ENCODE measurements around the gene HLF. TPM values are rescaled to one million over a fixed set of nuclear protein-coding genes. Genes with fewer than 3 reads are reported as not detected.

The HLF gene
- total and polyA plus RNA-seq, 2 of the 4 experiments (the other 2 are of a cell fraction), result 0.18 TPM; not detected in 1

GRCh38 chr17:55279203-55279602 is 14.4 kb downstream of the HLF start:
- ChIA-PET POLR2A (ENCODE audit: unreplicated experiment) (no interaction called here), CTCF (no interaction called here)
- H4K8ac ChIP-seq (ENCODE audit: low read depth in 2 of 2, low read length in 2 of 2), result no peak overlapping the region
- no peak overlapping the region for H4K5ac ChIP-seq (ENCODE audit: low read depth, low read length)
- no peak overlapping the region for H2AK5ac ChIP-seq (ENCODE audit: low read depth, low read length)
- H3K56ac ChIP-seq (ENCODE audit: extremely low read depth, insufficient read depth, low read length), result no peak overlapping the region
- in situ Hi-C loops (cut with MboI; ENCODE audit: low sequenced_read_pairs) (no loop called here), dilution Hi-C loops (cut with HindIII; ENCODE audit: low sequenced_read_pairs, unreplicated experiment) (no loop called here), intact Hi-C loops (cut with micrococcal nuclease) (no loop called here)
- no peaks in the 10 kb centered on the region for H3K4me1 ChIP-seq (ENCODE audit: control insufficient read depth, insufficient read depth, low read length)
- no peak overlapping the region for H3K23ac ChIP-seq (ENCODE audit: low read depth, low read length)
- TF ChIP-seq CHD1 (IDR thresholded peaks at IDR 0.05; ENCODE audit: low read depth, low read length), result no peak
- no peak for TF ChIP-seq MAFK (IDR thresholded peaks at IDR 0.05; ENCODE audit: low read depth, low read length)
- no peak for TF ChIP-seq RCOR1 (IDR thresholded peaks at IDR 0.05; ENCODE audit: insufficient replicate concordance, low read length)
- no peak for TF ChIP-seq BHLHE40 (IDR thresholded peaks at IDR 0.05; ENCODE audit: low read depth, low read length)
- TF ChIP-seq ELK1 (IDR thresholded peaks at IDR 0.05; ENCODE audit: borderline replicate concordance, low read depth, low read length), result no peak
- TF ChIP-seq FOS (IDR thresholded peaks at IDR 0.05; ENCODE audit: low read depth, low read length), result no peak
- TF ChIP-seq POLR2A (IDR thresholded peaks at IDR 0.05; ENCODE audit: low read depth, low read length), result no peak
- no peak for TF ChIP-seq SMC3 (IDR thresholded peaks at IDR 0.05; ENCODE audit: low read depth, low read length)
- TF ChIP-seq, protein P1, sequence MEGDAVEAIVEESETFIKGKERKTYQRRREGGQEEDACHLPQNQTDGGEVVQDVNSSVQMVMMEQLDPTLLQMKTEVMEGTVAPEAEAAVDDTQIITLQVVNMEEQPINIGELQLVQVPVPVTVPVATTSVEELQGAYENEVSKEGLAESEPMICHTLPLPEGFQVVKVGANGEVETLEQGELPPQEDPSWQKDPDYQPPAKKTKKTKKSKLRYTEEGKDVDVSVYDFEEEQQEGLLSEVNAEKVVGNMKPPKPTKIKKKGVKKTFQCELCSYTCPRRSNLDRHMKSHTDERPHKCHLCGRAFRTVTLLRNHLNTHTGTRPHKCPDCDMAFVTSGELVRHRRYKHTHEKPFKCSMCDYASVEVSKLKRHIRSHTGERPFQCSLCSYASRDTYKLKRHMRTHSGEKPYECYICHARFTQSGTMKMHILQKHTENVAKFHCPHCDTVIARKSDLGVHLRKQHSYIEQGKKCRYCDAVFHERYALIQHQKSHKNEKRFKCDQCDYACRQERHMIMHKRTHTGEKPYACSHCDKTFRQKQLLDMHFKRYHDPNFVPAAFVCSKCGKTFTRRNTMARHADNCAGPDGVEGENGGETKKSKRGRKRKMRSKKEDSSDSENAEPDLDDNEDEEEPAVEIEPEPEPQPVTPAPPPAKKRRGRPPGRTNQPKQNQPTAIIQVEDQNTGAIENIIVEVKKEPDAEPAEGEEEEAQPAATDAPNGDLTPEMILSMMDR (conservative IDR thresholded peaks at IDR 0.05; ENCODE audit: low read depth, low read length), result no peak
- no peak for TF ChIP-seq RAD21 (IDR thresholded peaks at IDR 0.05; ENCODE audit: low read length)
- TF ChIP-seq USF2 (IDR thresholded peaks at IDR 0.05; ENCODE audit: low read depth, low read length), result no peak
- TF ChIP-seq MXI1 (IDR thresholded peaks at IDR 0.05; ENCODE audit: borderline replicate concordance, low read depth, low read length), result no peak
- TF ChIP-seq RFX5 (IDR thresholded peaks at IDR 0.05; ENCODE audit: low read depth, low read length), result no peak
- TF ChIP-seq NFE2L2 (IDR thresholded peaks at IDR 0.05; ENCODE audit: low read depth, low read length), result no peak
- TF ChIP-seq CEBPB (IDR thresholded peaks at IDR 0.05; ENCODE audit: low read depth, low read length), result no peak
- TF ChIP-seq MAZ (IDR thresholded peaks at IDR 0.05; ENCODE audit: borderline replicate concordance, low read depth, low read length), result no peak
- H3K79me1 ChIP-seq (ENCODE audit: low read depth in 1 of 2, low read length in 2 of 2), result no peaks in the 10 kb centered on the region
- no peaks in the 10 kb centered on the region for H3K36me3 ChIP-seq (ENCODE audit: control insufficient read depth, insufficient read depth, low read length)
- no peak overlapping the region for H2AK9ac ChIP-seq (replicated peaks; ENCODE audit: low read depth, low read length, poor library complexity)
- ATAC-seq (ENCODE audit: low read depth) (no peak), DNase-seq (no peak)
- H3K9ac ChIP-seq (ENCODE audit: low read depth, low read length), result no peak overlapping the region
- H2BK5ac ChIP-seq (ENCODE audit: low read depth, low read length, poor library complexity, severe bottlenecking), result no peak overlapping the region
- no peak overlapping the region for H3K4me3 ChIP-seq (ENCODE audit: insufficient read depth, low read depth, low read length)
- no peak overlapping the region for H3K4ac ChIP-seq (ENCODE audit: low read depth, low read length)
- no peaks in the 10 kb centered on the region for H3K9me3 ChIP-seq (ENCODE audit: control insufficient read depth, insufficient read depth, low read length)
- no peaks in the 10 kb centered on the region for H3K9me1 ChIP-seq (ENCODE audit: insufficient read depth, low read length)
- no peak overlapping the region for H2BK120ac ChIP-seq (ENCODE audit: low read depth, low read length)
- H2BK15ac ChIP-seq (ENCODE audit: low read depth, low read length), result no peak overlapping the region
- no peak overlapping the region for H3K4me2 ChIP-seq (ENCODE audit: low read depth, low read length)
- H3K27me3 ChIP-seq (ENCODE audit: control insufficient read depth, insufficient read depth, low read length), result peaks cover 3% of the 10 kb centered on the region
- BruUV-seq (replicated peaks), result no TSS peak
- no peak overlapping the region for H2AFZ ChIP-seq (replicated peaks; ENCODE audit: low read length, poor library complexity)
- H2BK20ac ChIP-seq (ENCODE audit: low read depth, low read length), result no peak overlapping the region
- H3K18ac ChIP-seq (ENCODE audit: low read depth, low read length), result no peak overlapping the region
- no CpG with 5 or more reads among the region's 1 CpG for WGBS, 2 experiments (ENCODE audit: extremely low coverage in 2 of 2, insufficient read length in 1 of 2)
- H4K91ac ChIP-seq (ENCODE audit: insufficient read depth, low read depth, low read length), result no peak overlapping the region
- H3K27ac ChIP-seq (ENCODE audit: insufficient read depth, low read length), result no peak overlapping the region
- no peak overlapping the region for H3K14ac ChIP-seq (replicated peaks; ENCODE audit: low read depth, low read length)
- no peaks in the 10 kb centered on the region for H4K20me1 ChIP-seq (ENCODE audit: insufficient read depth, low read length)

Measured in IMR-90 (cell line).